Activated CD4-positive, alpha-beta T cell treated with anti-CD3 and anti-CD28 coated beads for 36 hours (primary cell): ENCODE data around the gene COMTD1. TPM values are rescaled to one million over a fixed set of nuclear protein-coding genes. Genes with fewer than 3 reads are reported as not detected.
"Not testable (repeated sequence)": the region's sequence is repeated elsewhere in the genome, so short reads cannot be mapped to it uniquely, and the experiment has no call there.

Experiments
- ATAC-seq: fragments of 200-7000 bp; cut with Tn5 transposase; one replicate; pipeline ENCODE4 v1.10.0; 2021; ENCODE audit warnings: mild to moderate bottlenecking, moderate library complexity
- CTCF ChIA-PET: fragments of 350-600 bp; sonication (Branson Sonifier 250); formaldehyde crosslinking; loops from one replicate; lab custom pipeline; 2021; ENCODE audit warnings: antibody characterized with exemption; lab: Charles Lee
- POLR2A ChIA-PET: fragments of 350-600 bp; sonication (Branson Sonifier 250); formaldehyde crosslinking; loops from one replicate; lab custom pipeline; 2021; ENCODE audit warnings: antibody characterized with exemption, inconsistent platforms; lab: Charles Lee
- DNase-seq: peaks from one replicate; pipeline ENCODE4 v3.0.0-alpha.2; 2020
- H3K27ac Mint-ChIP-seq: one replicate; pipeline ENCODE4 v1.8.0; 2021; ENCODE audit warnings: mixed read lengths
- H3K27me3 Mint-ChIP-seq: one replicate; pipeline ENCODE4 v1.8.0; 2021; ENCODE audit warnings: mixed read lengths
- H3K36me3 Mint-ChIP-seq: one replicate; pipeline ENCODE4 v1.8.0; 2021; ENCODE audit warnings: low read depth, mixed read lengths
- H3K4me1 Mint-ChIP-seq: one replicate; pipeline ENCODE4 v1.8.0; 2021; ENCODE audit warnings: mixed read lengths
- H3K4me3 Mint-ChIP-seq: one replicate; pipeline ENCODE4 v1.8.0; 2021; ENCODE audit warnings: mild to moderate bottlenecking, moderate library complexity, mixed read lengths
- H3K9me3 Mint-ChIP-seq: one replicate; pipeline ENCODE4 v1.8.0; 2021; ENCODE audit warnings: low read depth, mixed read lengths
- intact Hi-C, 2 experiments: fragments of 100-400 bp; cut with DNase I in 1 of 2; cut with micrococcal nuclease in 1 of 2; formaldehyde crosslinking; loops; one replicate each; pipeline versions ENCODE4 v1.14.2 to v1.15.1; 2022 to 2024; cut with DNase I, micrococcal nuclease
- total RNA-seq, 2 experiments: library from RNA; stranded (reverse); gene quantifications; one replicate each; pipeline ENCODE4 v1.2.3, GENCODE V29; 2021

COMTD1 gene
- total RNA-seq, 2 experiments from 2014 or later, result 28.1 to 41.0 TPM

- intact Hi-C loops, ATAC-seq, H3K27me3 Mint-ChIP-seq, H3K4me3 Mint-ChIP-seq, H3K9me3 Mint-ChIP-seq, POLR2A ChIA-PET, H3K27ac Mint-ChIP-seq, DNase-seq: not testable (repeated sequence)
- CTCF ChIA-PET, result interaction anchor here (0.7 to 8.9 kb wide), 4 partner anchors 12 to 28 kb away, joined by 3 to 129 read pairs (median 11); partner anchors contain the start of gene COMTD1
- Mint-ChIP-seq H3K36me3 (peaks cover 11% of the 10 kb centered on the region), H3K4me1 (peaks cover 16% of the 10 kb centered on the region)
These were observed 29.1 kb downstream of the COMTD1 start for GRCh38 chr10:75206638-75207037.

GRCh38 chr10:75205908-75206307 lies 29.8 kb downstream of the COMTD1 start:
- Mint-ChIP-seq H3K9me3 (no peaks in the 10 kb centered on the region), H3K27ac (no peak overlapping the region), H3K36me3 (peaks cover 4% of the 10 kb centered on the region), H3K27me3 (no peaks in the 10 kb centered on the region), H3K4me3 (no peak overlapping the region), H3K4me1 (peaks cover 13% of the 10 kb centered on the region)
- ChIA-PET POLR2A (no interaction called here), CTCF (interaction anchor here (0.7 to 8.9 kb wide), 3 partner anchors 18 to 27 kb away, joined by 3 to 129 read pairs (median 18); partner anchors contain the start of gene COMTD1)
- ATAC-seq (no peak), DNase-seq (no peak)
- intact Hi-C loops, result no loop called here

- ChIA-PET POLR2A (no interaction called here), CTCF (interaction anchor here (1.2 to 1.6 kb wide), 3 partner anchors 9 to 27 kb away, joined by 3 to 8 read pairs (median 8); no protein-coding TSS in a partner anchor)
- Mint-ChIP-seq H3K36me3 (peaks cover 3% of the 10 kb centered on the region), H3K9me3 (no peaks in the 10 kb centered on the region), H3K27ac (no peak overlapping the region), H3K4me1 (peaks cover 10% of the 10 kb centered on the region), H3K4me3 (no peak overlapping the region), H3K27me3 (no peaks in the 10 kb centered on the region)
- intact Hi-C loops, result no loop called here
- ATAC-seq (no peak), DNase-seq (no peak)
These were observed 32.0 kb downstream of the COMTD1 start for GRCh38 chr10:75203724-75204123.

- H3K4me3 Mint-ChIP-seq, H3K36me3 Mint-ChIP-seq, DNase-seq, H3K9me3 Mint-ChIP-seq, ATAC-seq, POLR2A ChIA-PET, H3K4me1 Mint-ChIP-seq, intact Hi-C loops, H3K27me3 Mint-ChIP-seq, H3K27ac Mint-ChIP-seq: not testable (repeated sequence)
- CTCF ChIA-PET, result interaction anchor here (1.2 to 1.6 kb wide), 2 partner anchors 9 to 28 kb away, joined by 3 to 8 read pairs; no protein-coding TSS in a partner anchor
These were observed 32.6 kb downstream of the COMTD1 start for GRCh38 chr10:75203046-75203620.

- Mint-ChIP-seq H3K36me3 (peaks cover 3% of the 10 kb centered on the region), H3K4me1 (no peaks in the 10 kb centered on the region), H3K9me3 (no peaks in the 10 kb centered on the region), H3K4me3 (no peak overlapping the region), H3K27ac (no peak overlapping the region), H3K27me3 (no peaks in the 10 kb centered on the region)
- CTCF ChIA-PET, result interaction anchor here (1.6 kb wide), 2 partner anchors 22 to 28 kb away, joined by 4 to 8 read pairs; no protein-coding TSS in a partner anchor
- no peak for DNase-seq
- ATAC-seq, result no peak
- POLR2A ChIA-PET, result no interaction called here
- intact Hi-C loops, result no loop called here
These were observed 33.3 kb downstream of the COMTD1 start for GRCh38 chr10:75202321-75203045.

- intact Hi-C loops, result no loop called here
- ChIA-PET POLR2A (no interaction called here), CTCF (interaction anchor here (1.6 kb wide), 1 partner anchor 23 kb away, joined by 4 read pairs; no protein-coding TSS in a partner anchor)
- Mint-ChIP-seq H3K9me3 (no peaks in the 10 kb centered on the region), H3K4me1 (no peaks in the 10 kb centered on the region), H3K27ac (no peak overlapping the region), H3K36me3 (peaks cover 3% of the 10 kb centered on the region), H3K27me3 (no peaks in the 10 kb centered on the region), H3K4me3 (no peak overlapping the region)
- DNase-seq (no peak), ATAC-seq (no peak)
These were observed 33.9 kb downstream of the COMTD1 start for GRCh38 chr10:75201793-75202307.

- CTCF ChIA-PET, result interaction anchor here (0.9 to 1.6 kb wide), 3 partner anchors 10 to 71 kb away, joined by 3 to 4 read pairs (median 3); no protein-coding TSS in a partner anchor
- DNase-seq, ATAC-seq, POLR2A ChIA-PET, intact Hi-C loops, H3K4me1 Mint-ChIP-seq, H3K36me3 Mint-ChIP-seq, H3K27me3 Mint-ChIP-seq, H3K4me3 Mint-ChIP-seq, H3K27ac Mint-ChIP-seq, H3K9me3 Mint-ChIP-seq: not testable (repeated sequence)
These were observed 35.8 kb downstream of the COMTD1 start for GRCh38 chr10:75199949-75200348.

- no peaks in the 10 kb centered on the region for H3K27me3 Mint-ChIP-seq
- no peak overlapping the region for H3K4me3 Mint-ChIP-seq
- no peaks in the 10 kb centered on the region for H3K9me3 Mint-ChIP-seq
- H3K4me1 Mint-ChIP-seq, result no peaks in the 10 kb centered on the region
- intact Hi-C loops, result no loop called here
- H3K36me3 Mint-ChIP-seq, result no peaks in the 10 kb centered on the region
- POLR2A ChIA-PET, result no interaction called here
- DNase-seq (no peak), ATAC-seq (no peak)
- CTCF ChIA-PET, result interaction anchor here (2.8 kb wide), 1 partner anchor 10 kb away, joined by 8 read pairs; no protein-coding TSS in a partner anchor
- no peak overlapping the region for H3K27ac Mint-ChIP-seq
These were observed 37.9 kb downstream of the COMTD1 start for GRCh38 chr10:75197906-75198305.

GRCh38 chr10:75197066-75197465 lies 38.7 kb downstream of the COMTD1 start:
- intact Hi-C loops, result no loop called here
- Mint-ChIP-seq H3K4me1 (no peaks in the 10 kb centered on the region), H3K36me3 (no peaks in the 10 kb centered on the region), H3K9me3 (no peaks in the 10 kb centered on the region), H3K27me3 (no peaks in the 10 kb centered on the region), H3K27ac (no peak overlapping the region), H3K4me3 (no peak overlapping the region)
- no peak for ATAC-seq
- no peak for DNase-seq
- ChIA-PET CTCF (interaction anchor here (0.6 to 2.8 kb wide), 3 partner anchors 9 to 33 kb away, joined by 3 to 8 read pairs (median 4); no protein-coding TSS in a partner anchor), POLR2A (no interaction called here)

- Mint-ChIP-seq H3K4me3 (no peak overlapping the region), H3K27ac (no peak overlapping the region), H3K27me3 (no peaks in the 10 kb centered on the region), H3K36me3 (no peaks in the 10 kb centered on the region), H3K4me1 (no peaks in the 10 kb centered on the region), H3K9me3 (no peaks in the 10 kb centered on the region)
- no peak for ATAC-seq
- ChIA-PET CTCF (interaction anchor here (1.6 to 1.8 kb wide), 3 partner anchors 12 to 40 kb away, joined by 4 read pairs; partner anchors contain the start of gene COMTD1), POLR2A (interaction anchor here (0.7 kb wide), 1 partner anchor 505 kb away, joined by 6 read pairs; no protein-coding TSS in a partner anchor)
- no peak for DNase-seq
- intact Hi-C loops, result no loop called here
These were observed 40.6 kb downstream of the COMTD1 start for GRCh38 chr10:75195035-75195763.

- H3K4me1 Mint-ChIP-seq, H3K4me3 Mint-ChIP-seq, intact Hi-C loops, ATAC-seq, H3K9me3 Mint-ChIP-seq, H3K36me3 Mint-ChIP-seq, H3K27ac Mint-ChIP-seq, H3K27me3 Mint-ChIP-seq, DNase-seq: not testable (repeated sequence)
- POLR2A ChIA-PET, result interaction anchor here (0.6 kb wide), 1 partner anchor 9 kb away, joined by 6 read pairs; no protein-coding TSS in a partner anchor
- CTCF ChIA-PET, result interaction anchor here (0.6 to 1.8 kb wide), 5 partner anchors 9 to 41 kb away, joined by 3 to 4 read pairs (median 4); partner anchors contain the start of gene COMTD1
These were observed 41.1 kb downstream of the COMTD1 start for GRCh38 chr10:75194625-75195024.
